Activated CD8-positive, alpha-beta memory T cell treated with anti-CD3 and anti-CD28 coated beads for 36 hours (primary cell): ENCODE results near the gene PRRC2A. TPM values are rescaled to one million over a fixed set of nuclear protein-coding genes. Genes with fewer than 3 reads are reported as not detected.
"Not testable (repeated sequence)": the region's sequence is repeated elsewhere in the genome, so short reads cannot be mapped to it uniquely, and the experiment has no call there.

ENCODE experiments used
- CTCF ChIA-PET: fragments of 350-600 bp; sonication (Branson Sonifier 250); formaldehyde crosslinking; loops from one replicate; lab custom pipeline; 2021; ENCODE audit warnings: antibody characterized with exemption; lab: Charles Lee
- POLR2A ChIA-PET: fragments of 350-600 bp; sonication (Branson Sonifier 250); formaldehyde crosslinking; loops from one replicate; lab custom pipeline; 2021; ENCODE audit warnings: antibody characterized with exemption; lab: Charles Lee
- total RNA-seq, 2 experiments: library from RNA; stranded (reverse); gene quantifications; one replicate each; pipeline ENCODE4 v1.2.3, GENCODE V29; 2021

The PRRC2A gene
- total RNA-seq, 2 experiments from 2014 or later = 255 to 257 TPM

DNA sequence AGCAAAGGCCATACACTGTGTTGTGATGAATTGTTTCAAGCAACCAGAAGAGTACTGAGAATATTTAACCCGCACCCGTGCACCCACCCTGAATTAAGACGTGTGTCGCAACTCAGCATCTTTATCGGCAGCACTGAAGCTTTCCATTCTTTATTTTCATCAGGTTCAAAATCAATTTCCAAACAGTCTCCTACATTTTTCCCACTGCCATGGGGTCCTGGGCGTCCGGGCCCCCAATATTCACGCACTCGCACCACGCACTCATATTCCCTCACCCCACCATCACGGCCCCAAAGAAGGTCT, 40.1 kb upstream of the PRRC2A start:
- POLR2A ChIA-PET = interaction anchor here (0.9 to 2.2 kb wide), 5 partner anchors 10 to 39 kb away, joined by 3 to 9 read pairs (median 5); partner anchors contain the start of genes DDX39B and NCR3
- CTCF ChIA-PET = interaction anchor here (0.6 to 12.2 kb wide), 11 partner anchors 10 to 240 kb away, joined by 3 to 300 read pairs (median 7); partner anchors contain the start of genes ATP6V1G2, LTA, NCR3 and NFKBIL1

DNA sequence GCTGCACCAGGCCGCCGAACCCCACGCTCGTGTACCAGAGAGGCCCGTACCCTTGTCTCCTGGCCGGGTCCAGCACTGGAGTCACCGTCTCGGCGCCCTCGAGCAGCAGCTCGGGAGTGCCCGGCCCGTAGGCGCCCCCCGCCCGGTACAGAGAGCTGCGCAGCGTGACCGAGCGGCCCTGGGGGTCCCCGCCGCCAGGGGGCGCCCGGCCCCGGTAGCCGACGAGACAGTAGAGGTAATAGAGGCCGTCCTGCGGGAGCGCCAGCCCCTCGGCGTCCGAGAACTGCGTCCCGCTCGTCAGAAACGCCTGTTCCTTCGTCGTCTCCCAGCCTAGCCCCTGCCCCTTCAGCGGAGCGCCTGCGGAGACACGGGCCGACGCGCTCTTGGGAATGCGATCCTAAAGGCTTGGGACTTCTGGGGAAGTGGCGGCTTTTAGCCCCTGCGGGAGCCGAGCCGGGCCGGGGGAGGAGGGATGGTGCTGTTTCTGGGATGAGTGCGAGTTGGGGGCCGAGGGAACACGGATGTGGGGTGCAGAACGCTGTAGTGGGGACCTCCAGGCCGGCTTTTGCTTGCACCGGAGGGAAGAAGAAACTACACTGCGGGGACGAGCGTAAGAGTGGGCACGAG, 39.6 kb upstream of the PRRC2A start:
- ChIA-PET CTCF (interaction anchor here (0.5 to 12.2 kb wide), 10 partner anchors 11 to 142 kb away, joined by 3 to 300 read pairs (median 8); partner anchors contain the start of genes ATP6V1G2, LTA, MPIG6B and NCR3), POLR2A (interaction anchor here (0.6 to 2.2 kb wide), 5 partner anchors 10 to 39 kb away, joined by 3 to 9 read pairs (median 5); partner anchors contain the start of genes DDX39B and NCR3)

DNA sequence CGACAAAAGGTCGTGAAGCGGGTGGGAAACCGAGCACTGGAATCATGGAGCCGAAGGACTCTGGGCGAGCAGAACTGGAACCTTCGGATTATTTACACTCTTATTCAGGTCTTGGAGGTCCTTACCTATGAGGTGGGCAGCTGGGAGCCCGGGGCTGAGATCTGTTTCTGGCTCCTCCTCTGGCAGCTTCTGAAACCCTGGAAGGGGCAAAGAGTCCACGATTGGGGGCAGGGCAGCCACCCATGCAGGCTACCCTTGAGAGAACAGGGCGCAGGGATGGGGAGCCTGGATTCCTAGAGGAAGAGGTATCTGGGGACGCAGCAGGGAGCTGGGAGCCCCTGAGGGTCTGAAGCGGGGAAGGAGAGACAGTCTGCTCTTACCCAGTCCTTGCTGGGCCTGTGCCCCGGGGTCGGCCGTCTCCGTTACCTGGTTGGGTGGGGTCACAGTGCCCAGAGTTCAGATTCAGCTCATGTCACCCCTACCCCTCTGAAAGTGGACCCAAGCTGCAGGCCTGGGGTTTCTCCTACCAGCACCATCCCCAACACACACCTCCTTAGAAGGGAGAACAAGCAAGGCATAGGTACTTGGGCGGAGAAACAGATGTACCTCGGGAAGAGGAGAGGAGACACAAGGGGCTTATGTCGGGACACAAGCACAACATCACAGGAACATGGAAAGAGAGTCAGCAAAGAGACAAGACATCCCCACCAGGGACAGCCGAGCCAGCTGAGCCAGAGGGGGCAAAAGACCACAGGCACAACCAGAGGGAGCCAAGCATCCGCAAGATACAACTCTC, 38.9 kb upstream of the PRRC2A start:
- CTCF ChIA-PET = interaction anchor here (1.2 to 12.2 kb wide), 7 partner anchors 12 to 34 kb away, joined by 3 to 300 read pairs (median 22); partner anchors contain the start of genes ATP6V1G2, LTA, NCR3 and NFKBIL1
- POLR2A ChIA-PET = interaction anchor here (0.6 to 2.2 kb wide), 7 partner anchors 11 to 40 kb away, joined by 3 to 9 read pairs (median 6); partner anchors contain the start of genes DDX39B, NCR3 and NFKBIL1

DNA sequence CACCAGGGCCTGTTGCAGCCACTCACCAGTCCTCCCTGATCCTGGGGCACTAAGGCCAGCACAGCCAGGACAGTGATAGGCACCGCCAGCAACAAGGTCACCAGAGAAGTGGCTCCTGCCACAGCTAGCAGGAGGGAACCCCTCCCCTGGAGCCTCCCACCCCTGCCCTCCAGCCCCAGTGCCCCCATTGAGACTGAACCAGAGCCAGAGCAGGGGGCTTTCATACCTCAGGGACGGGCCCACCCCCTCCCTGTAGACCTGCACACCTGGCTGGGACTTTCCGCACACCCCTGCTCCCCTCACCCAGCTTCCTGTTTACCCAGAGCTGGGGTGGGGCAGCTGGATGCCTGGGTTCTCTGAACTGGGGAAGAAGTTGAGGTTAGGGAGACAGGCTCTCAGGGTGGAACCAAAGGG, 38.3 kb upstream of the PRRC2A start, which contains the start of gene LTB:
TSS of gene LTB (minus strand) at position 195 of the 414 bp plus-strand sequence. CDS start at position 188, 7 bp downstream.
- CTCF ChIA-PET = interaction anchor here (1.2 to 12.2 kb wide), 7 partner anchors 8 to 41 kb away, joined by 3 to 300 read pairs (median 7); partner anchors contain the start of genes ATP6V1G2, DDX39B, LTA and NCR3

DNA sequence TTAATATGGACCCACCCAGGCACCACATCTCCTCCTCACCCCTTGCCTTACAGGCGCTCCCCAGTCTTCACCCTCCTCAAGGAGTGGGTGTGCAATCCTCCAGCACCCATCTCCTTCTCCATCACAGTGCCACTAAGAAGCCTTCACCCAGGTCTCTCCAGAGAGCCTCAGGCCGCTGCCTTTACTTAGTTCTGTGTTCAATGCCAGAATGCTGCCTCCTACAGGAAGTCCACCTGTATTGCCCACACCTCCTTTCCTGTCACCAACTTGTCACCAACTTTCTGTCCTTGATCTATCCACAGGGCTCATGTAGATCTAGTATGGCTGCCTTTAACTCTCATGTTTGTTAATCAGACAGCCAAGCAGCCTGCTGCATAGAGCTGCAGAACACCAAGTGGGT, 35.0 kb upstream of the PRRC2A start:
- CTCF ChIA-PET = interaction anchor here (1.0 to 12.2 kb wide), 7 partner anchors 8 to 771 kb away, joined by 3 to 300 read pairs (median 9); partner anchors contain the start of genes ATP6V1G2, DDX39B, NCR3 and NFKBIL1
- POLR2A ChIA-PET = interaction anchor here (1.0 to 3.2 kb wide), 3 partner anchors 9 to 26 kb away, joined by 3 to 18 read pairs (median 3); partner anchors contain the start of gene TNF

More for the DNA sequence above, 38.3 kb upstream of the PRRC2A start, which contains the start of gene LTB:
- POLR2A ChIA-PET = interaction anchor here (0.6 to 2.1 kb wide), 5 partner anchors 11 to 41 kb away, joined by 3 to 9 read pairs (median 5); partner anchors contain the start of genes DDX39B, NCR3 and NFKBIL1

DNA sequence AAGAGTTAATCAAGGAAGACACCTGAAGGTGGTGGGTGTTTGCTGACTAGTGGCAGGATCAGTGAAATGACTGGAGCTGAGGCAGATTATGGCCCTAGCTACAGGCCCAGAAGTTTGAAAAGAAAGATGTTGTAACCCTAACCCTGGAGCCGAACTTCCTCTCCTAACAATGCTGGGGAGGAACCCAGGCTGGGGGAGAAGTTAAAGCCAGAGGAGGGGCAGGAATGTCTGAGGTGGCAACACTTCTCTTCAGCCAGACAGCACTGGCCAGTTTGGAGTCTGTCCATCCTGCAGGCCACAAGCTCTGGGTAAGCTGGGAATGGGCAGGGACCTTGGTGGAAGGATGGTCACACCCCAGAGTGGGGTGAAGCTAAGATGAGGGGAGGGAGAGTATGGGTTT, 34.5 kb upstream of the PRRC2A start, which contains the start of gene LST1:
TSS of gene LST1 (plus strand) at position 270 of the 400 bp plus-strand sequence. CDS start 1,023 bp downstream, outside the sequence.
- ChIA-PET POLR2A (interaction anchor here (1.1 to 3.2 kb wide), 2 partner anchors 11 to 27 kb away, joined by 3 to 18 read pairs; partner anchors contain the start of gene TNF), CTCF (interaction anchor here (0.9 to 12.2 kb wide), 8 partner anchors 8 to 771 kb away, joined by 3 to 300 read pairs (median 9); partner anchors contain the start of genes ATP6V1G2, DDX39B, NCR3 and NFKBIL1)

DNA sequence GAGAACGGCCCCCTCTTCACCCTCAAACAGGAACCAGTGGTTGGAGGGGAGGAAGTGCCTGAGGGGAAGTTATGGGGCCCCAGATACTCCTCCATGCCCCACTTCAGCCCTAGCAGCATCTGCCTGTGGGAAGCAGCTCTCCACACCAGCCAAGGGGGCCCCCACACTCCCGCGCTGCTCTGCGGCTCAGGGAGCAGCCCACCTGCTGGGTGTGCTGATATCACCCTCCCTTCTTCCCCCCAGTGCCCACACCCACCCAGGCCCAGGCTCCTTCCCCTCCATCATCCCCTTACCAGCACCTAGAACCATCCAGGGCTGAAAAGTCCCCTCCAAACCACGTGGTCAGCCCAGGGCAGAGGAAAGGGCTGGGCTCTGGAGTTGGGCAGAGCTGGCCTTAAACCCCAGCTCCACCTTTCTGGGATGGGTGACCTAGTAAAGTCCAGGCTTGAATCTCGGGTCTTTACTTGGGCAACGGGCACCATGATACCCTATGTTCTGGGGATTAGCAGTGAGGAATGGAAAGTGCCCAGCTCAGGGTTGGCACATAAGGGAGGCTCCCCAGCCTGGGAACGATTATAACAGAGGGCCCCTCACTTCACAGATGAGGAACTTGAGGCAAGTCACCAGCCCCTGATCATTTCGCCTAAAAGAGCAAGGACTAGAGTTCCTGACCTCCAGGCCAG, 33.8 kb upstream of the PRRC2A start:
- CTCF ChIA-PET = interaction anchor here (0.7 to 12.2 kb wide), 8 partner anchors 7 to 183 kb away, joined by 3 to 300 read pairs (median 8); partner anchors contain the start of genes ATP6V1G2, NCR3, NFKBIL1 and TNF
- POLR2A ChIA-PET = interaction anchor here (1.1 to 3.2 kb wide), 2 partner anchors 12 to 28 kb away, joined by 3 to 18 read pairs; partner anchors contain the start of gene TNF

DNA sequence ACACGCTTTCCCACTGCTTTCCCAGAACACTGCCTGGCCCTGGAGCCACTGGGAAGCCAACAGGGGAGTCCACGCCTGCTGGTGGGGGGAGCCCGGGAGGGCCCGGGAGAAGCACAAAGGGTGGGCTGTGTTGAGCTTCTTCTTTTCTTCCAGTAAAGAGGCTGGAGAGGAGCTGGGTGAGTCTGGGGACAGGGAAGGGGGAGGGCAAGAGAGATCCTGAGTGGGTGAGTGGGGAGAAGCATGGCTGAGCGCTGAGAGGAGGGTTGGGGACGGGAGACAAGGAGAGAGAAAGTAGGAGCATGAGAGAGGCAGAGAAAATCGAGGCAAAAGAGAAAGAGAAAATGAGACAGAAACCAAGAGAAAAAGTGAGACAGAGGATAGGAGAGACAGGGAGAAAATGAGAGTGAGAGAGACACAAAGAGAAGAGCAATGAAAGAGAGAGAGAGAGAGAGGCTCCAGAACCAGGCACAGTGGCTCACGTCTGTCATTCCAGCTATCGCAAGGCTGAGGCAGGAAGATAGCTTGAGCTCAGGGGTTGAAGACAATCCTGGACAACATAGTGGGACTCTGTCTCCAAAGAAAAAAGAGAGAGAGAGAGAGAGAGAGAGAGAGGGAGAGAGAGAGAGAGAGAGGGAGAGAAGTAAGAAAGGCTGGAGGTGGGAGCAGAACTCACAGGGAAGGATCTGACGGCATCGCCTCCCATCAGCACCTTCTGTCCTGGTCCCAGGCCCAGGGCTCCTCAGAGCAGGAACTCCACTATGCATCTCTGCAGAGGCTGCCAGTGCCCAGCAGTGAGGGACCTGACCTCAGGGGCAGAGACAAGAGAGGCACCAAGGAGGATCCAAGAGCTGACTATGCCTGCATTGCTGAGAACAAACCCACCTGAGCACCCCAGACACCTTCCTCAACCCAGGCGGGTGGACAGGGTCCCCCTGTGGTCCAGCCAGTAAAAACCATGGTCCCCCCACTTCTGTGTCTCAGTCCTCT, 32.4 kb upstream of the PRRC2A start:
- ChIA-PET CTCF (interaction anchor here (0.7 to 12.2 kb wide), 11 partner anchors 6 to 40 kb away, joined by 3 to 300 read pairs (median 8); partner anchors contain the start of genes ATP6V1G2, LST1, LTB and NCR3), POLR2A (interaction anchor here (0.5 to 3.2 kb wide), 3 partner anchors 11 to 447 kb away, joined by 4 to 18 read pairs (median 5); partner anchors contain the start of gene TNF)

DNA sequence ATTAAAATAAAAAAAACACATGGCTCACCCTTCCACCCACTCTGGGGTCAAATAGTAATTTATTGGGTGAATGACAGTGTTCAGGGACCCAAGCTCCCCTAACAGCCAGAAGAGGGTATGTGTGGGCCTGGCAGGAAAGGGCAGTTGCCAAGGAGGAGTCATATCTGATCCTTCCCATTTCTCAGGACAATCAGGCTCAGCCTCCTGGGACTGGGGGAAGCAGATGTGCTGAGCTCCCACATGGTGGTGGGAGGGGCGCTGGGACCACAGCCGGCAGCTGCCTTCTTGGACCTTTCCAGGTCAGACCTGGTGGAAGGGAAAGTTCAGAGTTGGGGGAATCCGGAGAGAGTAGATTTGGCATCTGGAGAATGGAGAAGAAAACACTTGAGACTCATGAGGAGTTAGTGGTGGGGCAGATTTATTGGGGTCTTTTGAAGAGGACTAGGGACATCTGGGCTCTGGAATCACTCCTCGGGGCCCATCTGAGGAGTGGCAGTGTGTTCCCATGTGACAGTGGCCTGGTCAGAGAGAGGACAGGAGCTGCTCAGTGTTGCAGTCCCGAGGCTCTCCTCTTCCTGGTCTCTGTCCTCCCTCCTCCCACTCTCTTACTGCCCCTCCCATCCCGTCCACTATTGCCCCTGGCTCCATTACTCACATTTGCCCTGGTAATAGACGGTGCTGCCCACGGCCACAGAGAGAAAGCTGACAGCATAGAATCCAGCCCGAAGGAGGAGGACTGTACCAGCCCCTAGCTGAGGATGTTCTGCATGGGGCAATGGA, 31.5 kb upstream of the PRRC2A start:
- CTCF ChIA-PET = interaction anchor here (0.7 to 11.6 kb wide), 5 partner anchors 7 to 42 kb away, joined by 3 to 300 read pairs (median 6); partner anchors contain the start of genes ATP6V1G2, LST1, LTB and NFKBIL1
- POLR2A ChIA-PET = no interaction called here

DNA sequence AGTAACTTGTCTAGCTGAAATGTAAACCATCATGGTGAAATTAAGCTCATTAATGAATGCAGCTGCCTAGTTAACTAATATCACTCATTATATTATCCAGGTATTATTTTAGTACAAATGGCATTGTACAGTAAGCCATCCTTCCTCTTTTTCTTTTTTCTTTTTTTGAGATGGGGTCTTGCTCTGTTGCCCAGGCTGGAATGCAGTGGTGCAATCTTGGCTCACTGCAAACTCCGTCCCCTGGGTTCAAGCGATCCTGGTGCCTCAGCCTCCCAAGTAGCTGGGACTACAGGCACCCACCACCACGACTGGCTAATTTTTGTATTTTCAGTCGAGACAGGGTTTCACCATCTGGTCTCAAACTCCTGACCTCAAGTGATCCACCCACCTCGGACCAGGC, 29.8 kb upstream of the PRRC2A start:
- CTCF ChIA-PET = interaction anchor here (0.6 to 11.6 kb wide), 4 partner anchors 7 to 232 kb away, joined by 3 to 300 read pairs (median 14); partner anchors contain the start of genes ATP6V1G2, LST1, LTB and NFKBIL1

DNA sequence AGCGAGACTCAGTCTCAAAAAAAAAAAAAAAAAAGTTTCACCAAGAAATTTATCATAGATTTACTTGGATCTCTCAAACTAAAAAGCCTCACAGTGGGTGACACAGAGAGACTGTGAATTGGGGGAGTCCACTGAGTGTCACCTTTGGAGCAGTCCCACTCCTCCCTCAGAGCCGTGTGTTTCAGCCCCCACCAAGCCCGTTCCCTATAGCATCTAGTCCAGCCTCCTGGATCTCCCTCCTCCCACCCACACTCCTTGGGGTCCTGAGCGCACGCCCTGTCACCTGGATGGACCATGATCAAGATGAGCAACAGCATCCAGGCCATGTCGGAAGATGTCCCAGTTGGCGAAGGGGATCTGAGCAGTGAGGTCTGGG, 28.1 kb upstream of the PRRC2A start:
- POLR2A ChIA-PET = interaction anchor here (0.6 to 1.9 kb wide), 6 partner anchors 10 to 233 kb away, joined by 3 to 10 read pairs (median 8); partner anchors contain the start of genes LTB and TNF
- CTCF ChIA-PET = interaction anchor here (0.6 to 11.6 kb wide), 8 partner anchors 10 to 272 kb away, joined by 3 to 348 read pairs (median 4); partner anchors contain the start of genes ATP6V1G2, DDX39B, LST1 and LTB

More for the DNA sequence above, 29.8 kb upstream of the PRRC2A start:
- POLR2A ChIA-PET = not testable (repeated sequence)

DNA sequence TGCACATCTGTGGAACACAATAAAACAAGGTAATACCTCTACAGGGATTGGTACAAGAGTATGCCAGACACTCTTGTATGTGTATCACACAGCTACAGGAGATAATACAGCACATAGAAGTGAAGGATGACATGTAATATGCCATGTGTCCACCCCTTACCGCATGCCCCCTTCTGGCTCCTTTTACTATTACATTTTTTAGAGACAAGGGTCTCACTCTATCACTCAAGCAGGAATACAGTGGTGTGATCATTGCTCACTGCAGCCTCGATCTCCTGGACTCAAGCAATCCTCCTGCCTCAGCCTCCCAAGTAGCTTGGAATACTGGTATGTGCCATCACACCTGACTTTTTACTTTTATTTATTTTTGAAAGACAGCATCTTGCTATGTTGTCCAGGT, 23.5 kb upstream of the PRRC2A start:
- ChIA-PET CTCF (interaction anchor here (1.1 to 11.6 kb wide), 13 partner anchors 8 to 103 kb away, joined by 3 to 348 read pairs (median 5); partner anchors contain the start of genes ATP6V1G2, BAG6, DDX39B and LST1), POLR2A (interaction anchor here (0.6 to 2.0 kb wide), 2 partner anchors 21 to 44 kb away, joined by 4 to 11 read pairs; partner anchors contain the start of gene TNF)

DNA sequence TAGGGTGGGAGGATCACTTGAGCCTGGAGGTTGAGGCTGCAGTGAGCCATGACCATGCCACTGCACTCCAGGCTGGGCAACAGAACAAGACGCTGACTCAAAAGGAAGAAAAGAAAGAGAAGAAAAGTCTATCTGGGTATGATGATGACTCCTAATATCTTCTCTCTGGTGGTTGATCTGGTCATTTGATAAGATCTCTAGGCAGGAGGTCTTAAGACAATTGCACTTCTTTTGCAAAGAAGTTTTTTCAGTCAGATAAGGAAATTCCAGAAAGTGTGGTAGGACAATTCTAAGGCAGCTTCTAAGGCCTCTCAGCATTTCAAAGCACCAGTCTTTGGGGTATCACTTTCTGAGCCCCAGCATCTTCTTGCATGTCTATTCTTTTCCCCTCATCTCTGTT, 13.2 kb upstream of the PRRC2A start:
- ChIA-PET POLR2A (no interaction called here), CTCF (interaction anchor here (0.7 to 1.4 kb wide), 2 partner anchors 9 to 33 kb away, joined by 3 to 4 read pairs; no protein-coding TSS in a partner anchor)

DNA sequence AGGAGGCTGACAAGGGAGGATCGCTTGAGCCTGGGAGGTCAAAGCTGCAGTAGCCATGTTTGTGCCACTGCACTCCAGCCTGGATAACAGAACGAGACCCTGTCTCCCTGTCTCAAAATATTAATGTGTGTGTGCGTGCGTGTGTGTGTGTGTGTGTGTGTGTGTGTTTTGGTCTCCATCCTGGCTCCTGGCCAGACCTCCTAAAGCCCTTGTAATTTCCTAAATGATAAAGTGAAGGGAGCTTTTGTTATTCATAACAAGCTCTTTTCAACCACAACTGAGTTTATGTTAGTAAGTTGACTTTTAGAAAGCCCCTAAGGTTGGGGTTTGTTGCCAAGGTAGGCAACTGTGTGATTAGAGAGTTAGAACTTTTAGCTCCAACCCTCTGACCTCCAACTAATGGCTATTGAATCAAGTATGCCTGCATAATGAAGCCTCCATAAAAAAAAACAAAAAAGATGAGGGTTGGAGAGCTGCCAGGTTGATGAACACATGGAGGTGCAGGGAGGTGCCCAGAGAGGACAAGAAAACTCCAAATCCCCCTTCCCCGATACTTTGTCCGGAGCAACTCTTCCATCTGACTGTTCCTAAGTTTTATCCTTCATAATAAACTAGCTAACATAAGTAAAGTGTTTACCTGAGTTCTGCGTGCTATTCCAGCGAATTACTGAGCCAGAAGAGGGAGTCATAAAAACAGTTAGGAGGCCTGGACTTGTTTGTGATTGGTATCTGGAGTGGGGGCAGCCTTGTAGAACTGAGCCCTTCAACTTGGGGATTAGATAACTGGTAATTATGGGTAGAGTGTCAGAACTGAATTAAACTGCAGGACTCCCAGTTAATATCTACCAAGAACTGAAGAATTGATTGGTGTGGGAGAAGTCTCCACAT, 10.8 kb upstream of the PRRC2A start:
- CTCF ChIA-PET = interaction anchor here (0.5 to 2.2 kb wide), 7 partner anchors 11 to 113 kb away, joined by 3 to 7 read pairs (median 4); no protein-coding TSS in a partner anchor
- POLR2A ChIA-PET = no interaction called here
